Progenitor cell of endocrine pancreas (in vitro differentiated cells): ENCODE measurements around the gene GUCY2F. TPM values are rescaled to one million over a fixed set of nuclear protein-coding genes. Genes with fewer than 3 reads are reported as not detected.

Source experiments
- DNase-seq: peaks from one replicate; pipeline ENCODE4 v3.0.0; 2021; ENCODE audit warnings: low spot score; ENCODE audit not compliant: unreplicated experiment
- H3K27ac Mint-ChIP-seq: 2 replicates; pipeline ENCODE4 v1.8.0; 2021; ENCODE audit warnings: mild to moderate bottlenecking, moderate library complexity, mixed read lengths
- H3K27me3 Mint-ChIP-seq: 2 replicates; pipeline ENCODE4 v1.8.0; 2021; ENCODE audit warnings: mixed read lengths
- H3K36me3 Mint-ChIP-seq: 2 replicates; pipeline ENCODE4 v1.8.0; 2022; ENCODE audit warnings: mixed read lengths; ENCODE audit not compliant: insufficient read depth
- H3K4me1 Mint-ChIP-seq: 2 replicates; pipeline ENCODE4 v1.8.0; 2021; ENCODE audit warnings: low read depth, mixed read lengths
- H3K4me3 Mint-ChIP-seq: 2 replicates; pipeline ENCODE4 v1.8.0; 2021; ENCODE audit warnings: low read depth, mild to moderate bottlenecking, moderate library complexity, mixed read lengths
- H3K9me3 Mint-ChIP-seq: 2 replicates; pipeline ENCODE4 v1.8.0; 2021; ENCODE audit warnings: low read depth, mixed read lengths
- total RNA-seq: library from RNA; stranded (reverse); gene quantifications from 2 replicates; pipeline ENCODE4 v1.2.1, GENCODE V29; 2021
- TF ChIP-seq, protein P1 (sequence below): fragments of 200-600 bp; sonication (generic); IDR thresholded peaks from one replicate; pipeline ENCODE4 v1.5.0; 2021; ENCODE audit warnings: antibody characterized with exemption, mild to moderate bottlenecking; ENCODE audit not compliant: unreplicated experiment

Gene GUCY2F
- total RNA-seq, 1 donor from 2014 or later = 0.10 TPM

DNA sequence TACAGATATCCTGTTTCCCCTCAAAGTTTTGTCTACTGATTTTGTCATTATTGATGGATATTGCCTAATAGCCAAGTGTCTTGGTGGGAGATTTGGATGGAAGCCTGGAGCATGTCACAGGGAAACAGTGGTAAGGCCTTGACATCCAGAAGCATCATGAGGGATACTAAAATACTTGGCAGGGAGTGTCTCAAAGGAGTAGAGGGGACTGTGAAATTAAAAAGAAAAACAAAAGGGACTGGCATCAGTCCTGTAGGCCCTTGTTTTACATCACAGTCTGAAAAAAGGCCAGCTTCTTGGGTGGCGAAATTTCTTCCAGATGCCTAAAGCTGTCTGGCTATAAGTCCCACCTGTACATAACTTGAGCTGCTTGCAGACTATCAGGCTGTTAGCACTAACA is 83.8 kb downstream of the GUCY2F start:
- no peak for DNase-seq
- Mint-ChIP-seq H3K27me3 (no peaks in the 10 kb centered on the region), H3K27ac (no peak overlapping the region), H3K9me3 (no peaks in the 10 kb centered on the region), H3K36me3 (no peaks in the 10 kb centered on the region), H3K4me1 (peaks cover 3% of the 10 kb centered on the region), H3K4me3 (no peak overlapping the region)
- TF ChIP-seq, protein P1, sequence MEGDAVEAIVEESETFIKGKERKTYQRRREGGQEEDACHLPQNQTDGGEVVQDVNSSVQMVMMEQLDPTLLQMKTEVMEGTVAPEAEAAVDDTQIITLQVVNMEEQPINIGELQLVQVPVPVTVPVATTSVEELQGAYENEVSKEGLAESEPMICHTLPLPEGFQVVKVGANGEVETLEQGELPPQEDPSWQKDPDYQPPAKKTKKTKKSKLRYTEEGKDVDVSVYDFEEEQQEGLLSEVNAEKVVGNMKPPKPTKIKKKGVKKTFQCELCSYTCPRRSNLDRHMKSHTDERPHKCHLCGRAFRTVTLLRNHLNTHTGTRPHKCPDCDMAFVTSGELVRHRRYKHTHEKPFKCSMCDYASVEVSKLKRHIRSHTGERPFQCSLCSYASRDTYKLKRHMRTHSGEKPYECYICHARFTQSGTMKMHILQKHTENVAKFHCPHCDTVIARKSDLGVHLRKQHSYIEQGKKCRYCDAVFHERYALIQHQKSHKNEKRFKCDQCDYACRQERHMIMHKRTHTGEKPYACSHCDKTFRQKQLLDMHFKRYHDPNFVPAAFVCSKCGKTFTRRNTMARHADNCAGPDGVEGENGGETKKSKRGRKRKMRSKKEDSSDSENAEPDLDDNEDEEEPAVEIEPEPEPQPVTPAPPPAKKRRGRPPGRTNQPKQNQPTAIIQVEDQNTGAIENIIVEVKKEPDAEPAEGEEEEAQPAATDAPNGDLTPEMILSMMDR = no peak

DNA sequence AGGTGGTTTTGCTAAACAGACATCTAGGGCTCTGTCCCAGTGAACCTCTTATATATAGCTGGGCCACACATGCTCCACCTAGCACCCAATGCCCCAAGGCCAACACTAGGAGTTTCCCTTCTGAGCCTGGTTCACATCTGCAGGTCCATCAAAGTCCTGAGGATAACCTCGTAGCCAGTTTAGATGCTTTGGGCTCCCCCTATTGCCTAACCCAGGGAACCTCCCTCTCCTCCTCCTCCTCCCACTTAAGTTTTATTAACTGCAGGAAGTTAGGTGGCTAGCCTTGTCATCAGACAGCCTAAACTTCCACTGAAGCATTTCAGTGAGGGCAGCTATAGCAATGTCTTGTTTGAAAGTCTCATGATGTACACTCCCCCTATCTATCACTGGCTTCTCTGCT is 88.0 kb downstream of the GUCY2F start:
- Mint-ChIP-seq H3K36me3 (no peaks in the 10 kb centered on the region), H3K27me3 (no peaks in the 10 kb centered on the region), H3K27ac (no peak overlapping the region), H3K4me3 (no peak overlapping the region), H3K4me1 (peaks cover 12% of the 10 kb centered on the region), H3K9me3 (no peaks in the 10 kb centered on the region)
- no peak for DNase-seq
- TF ChIP-seq, protein P1 = no peak

DNA sequence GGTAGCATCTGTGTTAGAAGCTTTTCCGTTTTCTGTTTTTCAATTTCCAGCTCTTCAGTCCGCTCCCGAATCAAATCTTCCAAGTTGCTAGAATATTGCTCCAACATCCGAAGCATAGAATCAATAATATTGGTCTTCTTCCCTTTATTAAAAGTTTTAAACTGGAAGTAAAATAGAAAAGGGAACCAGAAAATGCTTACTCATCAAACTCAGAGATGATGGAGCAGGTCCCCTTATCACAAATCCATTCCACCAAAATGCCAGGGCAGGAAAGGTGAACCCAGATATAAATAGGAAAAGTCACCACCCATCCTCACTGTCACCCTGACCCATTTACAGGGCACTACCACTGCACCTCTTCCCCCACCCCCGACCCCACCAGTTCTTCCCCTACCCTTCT is 89.0 kb downstream of the GUCY2F start:
- H3K4me3 Mint-ChIP-seq = no peak overlapping the region
- TF ChIP-seq, protein P1 = no peak
- H3K27ac Mint-ChIP-seq = no peak overlapping the region
- H3K4me1 Mint-ChIP-seq = peaks cover 12% of the 10 kb centered on the region
- no peaks in the 10 kb centered on the region for H3K9me3 Mint-ChIP-seq
- no peaks in the 10 kb centered on the region for H3K27me3 Mint-ChIP-seq
- DNase-seq = no peak
- no peaks in the 10 kb centered on the region for H3K36me3 Mint-ChIP-seq

DNA sequence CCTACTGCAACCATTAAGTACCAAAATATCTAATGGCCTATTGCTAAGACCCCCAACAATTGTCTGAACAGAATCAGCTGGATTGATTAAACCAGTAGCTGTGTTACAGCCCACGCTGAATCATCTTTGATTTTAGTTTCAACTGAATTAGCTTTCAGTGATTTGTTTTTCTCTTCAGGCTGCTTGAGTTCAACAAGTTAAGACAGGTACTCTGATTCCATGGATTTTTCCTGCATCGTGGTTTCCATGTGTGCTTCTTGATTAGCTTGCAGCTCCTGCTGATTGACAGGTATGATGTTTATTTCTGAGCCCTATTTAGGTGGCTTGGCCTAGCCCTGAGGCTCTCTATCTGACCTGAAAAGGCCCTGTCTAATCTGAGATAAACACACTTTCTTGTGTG is 91.3 kb downstream of the GUCY2F start:
- no peaks in the 10 kb centered on the region for H3K36me3 Mint-ChIP-seq
- no peak overlapping the region for H3K27ac Mint-ChIP-seq
- no peaks in the 10 kb centered on the region for H3K9me3 Mint-ChIP-seq
- no peaks in the 10 kb centered on the region for H3K27me3 Mint-ChIP-seq
- H3K4me3 Mint-ChIP-seq = no peak overlapping the region
- H3K4me1 Mint-ChIP-seq = peaks cover 12% of the 10 kb centered on the region
- TF ChIP-seq, protein P1 = no peak
- DNase-seq = no peak

DNA sequence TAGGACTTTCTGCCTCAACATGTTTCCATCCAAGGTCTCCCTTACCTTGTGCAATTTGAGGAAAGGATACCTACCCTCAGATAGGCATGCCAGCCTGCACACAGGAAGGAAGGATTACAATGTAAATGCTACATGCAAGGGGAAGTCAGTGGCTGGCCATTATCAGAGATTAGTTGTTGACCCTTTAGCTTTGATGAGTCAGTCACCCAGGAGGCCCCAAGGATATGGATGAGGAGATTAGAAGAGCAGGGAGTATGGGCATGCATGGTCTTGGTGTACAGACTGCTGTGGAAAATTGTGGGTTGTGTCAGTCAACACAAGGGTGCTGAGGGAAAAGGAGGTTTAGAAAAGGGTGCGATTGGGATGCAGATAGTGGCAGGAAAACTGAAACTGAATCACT is 92.0 kb downstream of the GUCY2F start:
- TF ChIP-seq, protein P1 = no peak
- no peaks in the 10 kb centered on the region for H3K27me3 Mint-ChIP-seq
- no peak overlapping the region for H3K4me3 Mint-ChIP-seq
- no peak for DNase-seq
- peaks cover 12% of the 10 kb centered on the region for H3K4me1 Mint-ChIP-seq
- H3K27ac Mint-ChIP-seq = no peak overlapping the region
- H3K36me3 Mint-ChIP-seq = no peaks in the 10 kb centered on the region
- H3K9me3 Mint-ChIP-seq = no peaks in the 10 kb centered on the region
